NCI-H2081 treated with DMSO at 0.1 percent for 48 hours (cell line): ENCODE measurements around the gene PDPN.

Experiments
- DNase-seq: peaks from one replicate; lab custom pipeline; 2025; lab: John Stamatoyannopoulos, UW

Gene PDPN

GRCh38 chr1:13617773-13618172 lies 34.1 kb downstream of the PDPN start:
- DNase-seq, result no peak

GRCh38 chr1:13618483-13618882 lies 34.9 kb downstream of the PDPN start:
- no peak for DNase-seq

GRCh38 chr1:13619909-13620308 lies 36.3 kb downstream of the PDPN start:
- DNase-seq, result no peak

GRCh38 chr1:13620825-13621224 lies 37.2 kb downstream of the PDPN start:
- DNase-seq, result no peak

- DNase-seq, result no peak
Observed at GRCh38 chr1:13622446-13622845, 38.8 kb downstream of the PDPN start.

- no peak for DNase-seq
Observed at GRCh38 chr1:13623021-13623637, 39.5 kb downstream of the PDPN start.

- DNase-seq, result no peak
Observed at GRCh38 chr1:13624526-13624925, 40.9 kb downstream of the PDPN start.

GRCh38 chr1:13627127-13627526 lies 43.5 kb downstream of the PDPN start:
- DNase-seq, result no peak

GRCh38 chr1:13628218-13628617 lies 44.6 kb downstream of the PDPN start:
- no peak for DNase-seq

- DNase-seq, result no peak
Observed at GRCh38 chr1:13628711-13629110, 45.1 kb downstream of the PDPN start.

GRCh38 chr1:13642306-13643004 lies 58.8 kb downstream of the PDPN start:
- no peak for DNase-seq

- no peak for DNase-seq
Observed at GRCh38 chr1:13643017-13643416, 59.4 kb downstream of the PDPN start.

- DNase-seq, result no peak
Observed at GRCh38 chr1:13646521-13646920, 62.9 kb downstream of the PDPN start.

- DNase-seq, result no peak
Observed at GRCh38 chr1:13651279-13651678, 67.6 kb downstream of the PDPN start.

- DNase-seq, result no peak
Observed at GRCh38 chr1:13652238-13652637, 68.6 kb downstream of the PDPN start.

- DNase-seq, result no peak
Observed at GRCh38 chr1:13661539-13661938, 77.9 kb downstream of the PDPN start.

- no peak for DNase-seq
Observed at GRCh38 chr1:13662493-13662892, 78.9 kb downstream of the PDPN start.

GRCh38 chr1:13663969-13664368 lies 80.3 kb downstream of the PDPN start:
- DNase-seq, result no peak

GRCh38 chr1:13664451-13664850 lies 80.8 kb downstream of the PDPN start:
- DNase-seq, result no peak

GRCh38 chr1:13666317-13666716 lies 82.7 kb downstream of the PDPN start:
- no peak for DNase-seq
